Cardiac muscle cell (in vitro differentiated cells and primary cell): ENCODE measurements around the gene PPM1F. TPM values are rescaled to one million over a fixed set of nuclear protein-coding genes. Genes with fewer than 3 reads are reported as not detected.

Experiments
- DNase-seq, 2 donors: peaks; one replicate each; pipeline versions ENCODE4 v3.0.0 to v3.0.0-alpha.2; 2010 to 2017; ENCODE audit warnings: low read depth in 1 of 2, low spot score in 1 of 2
- H3K27ac ChIP-seq: fragments of 200-600 bp; sonication (generic); 2 replicates; pipeline ENCODE4 v1.5.1; 2016
- H3K27me3 ChIP-seq: fragments of 200-600 bp; sonication (generic); 2 replicates; pipeline ENCODE4 v1.6.0; 2016; ENCODE audit warnings: control low read depth
- H3K36me3 ChIP-seq: fragments of 200-600 bp; sonication (generic); 2 replicates; pipeline ENCODE4 v1.5.1; 2016; ENCODE audit warnings: control low read depth
- H3K4me1 ChIP-seq: fragments of 200-600 bp; sonication (generic); 2 replicates; pipeline ENCODE4 v1.8.1; 2017; ENCODE audit warnings: low read depth, mild to moderate bottlenecking, mixed run types
- H3K4me3 ChIP-seq: fragments of 200-600 bp; sonication (generic); 2 replicates; pipeline ENCODE4 v1.5.1; 2016; ENCODE audit warnings: mild to moderate bottlenecking
- H3K9me3 ChIP-seq: fragments of 200-600 bp; sonication (generic); 2 replicates; pipeline ENCODE4 v1.5.1; 2017; ENCODE audit warnings: low read depth, mild to moderate bottlenecking, control low read depth
- polyA plus RNA-seq: library from polyadenylated mRNA; unstranded; fragments of >200 nt; fragmentation: Nextera tagmentation; extraction: Ambion mirVana; gene quantifications from 2 replicates; pipeline ENCODE4 v1.2.1, GENCODE V29; 2016
- total RNA-seq: library from RNA; depleted of rRNA; stranded (reverse); fragments of >200 nt; gene quantifications from 2 replicates; pipeline ENCODE4 v1.2.3, GENCODE V29; 2016
- TF ChIP-seq, protein P1 (sequence below): IDR thresholded peaks from 2 replicates; pipeline ENCODE4 v1.5.1; 2012; ENCODE audit warnings: low read depth, mild to moderate bottlenecking, low read length

Gene PPM1F
- total and polyA plus RNA-seq, 2 experiments from 2014 or later = 24.4 to 49.8 TPM

DNA sequence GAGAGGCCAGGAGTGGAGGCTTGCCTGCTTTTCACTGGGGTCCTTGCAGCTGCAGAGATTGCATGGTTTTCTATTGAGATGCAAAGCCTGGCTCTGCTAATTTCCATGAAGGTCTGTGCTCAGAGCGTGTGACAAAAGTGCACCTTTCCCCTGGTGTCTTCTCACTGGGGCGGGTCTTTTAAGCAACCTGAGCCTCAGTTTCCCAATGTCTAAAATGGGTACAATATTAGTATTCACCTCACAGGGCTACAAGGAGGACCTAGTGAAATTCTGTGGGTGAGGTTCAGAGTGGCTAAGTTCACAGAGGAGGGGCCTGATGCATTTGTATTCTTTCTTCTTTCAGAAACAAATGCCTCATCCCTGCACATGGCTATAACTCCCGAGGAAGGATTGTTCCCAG, 20.3 kb downstream of the PPM1F start:
- Histone ChIP-seq H3K4me1 (no peaks in the 10 kb centered on the region), H3K27ac (no peak overlapping the region), H3K9me3 (no peaks in the 10 kb centered on the region), H3K36me3 (peaks cover 9% of the 10 kb centered on the region), H3K4me3 (no peak overlapping the region), H3K27me3 (no peaks in the 10 kb centered on the region)
- DNase-seq = no peak
- TF ChIP-seq, protein P1, sequence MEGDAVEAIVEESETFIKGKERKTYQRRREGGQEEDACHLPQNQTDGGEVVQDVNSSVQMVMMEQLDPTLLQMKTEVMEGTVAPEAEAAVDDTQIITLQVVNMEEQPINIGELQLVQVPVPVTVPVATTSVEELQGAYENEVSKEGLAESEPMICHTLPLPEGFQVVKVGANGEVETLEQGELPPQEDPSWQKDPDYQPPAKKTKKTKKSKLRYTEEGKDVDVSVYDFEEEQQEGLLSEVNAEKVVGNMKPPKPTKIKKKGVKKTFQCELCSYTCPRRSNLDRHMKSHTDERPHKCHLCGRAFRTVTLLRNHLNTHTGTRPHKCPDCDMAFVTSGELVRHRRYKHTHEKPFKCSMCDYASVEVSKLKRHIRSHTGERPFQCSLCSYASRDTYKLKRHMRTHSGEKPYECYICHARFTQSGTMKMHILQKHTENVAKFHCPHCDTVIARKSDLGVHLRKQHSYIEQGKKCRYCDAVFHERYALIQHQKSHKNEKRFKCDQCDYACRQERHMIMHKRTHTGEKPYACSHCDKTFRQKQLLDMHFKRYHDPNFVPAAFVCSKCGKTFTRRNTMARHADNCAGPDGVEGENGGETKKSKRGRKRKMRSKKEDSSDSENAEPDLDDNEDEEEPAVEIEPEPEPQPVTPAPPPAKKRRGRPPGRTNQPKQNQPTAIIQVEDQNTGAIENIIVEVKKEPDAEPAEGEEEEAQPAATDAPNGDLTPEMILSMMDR = no peak

GRCh38 chr22:21931056-21931455, 21.6 kb downstream of the PPM1F start:
- H3K9me3 ChIP-seq = no peaks in the 10 kb centered on the region
- TF ChIP-seq, protein P1 = no peak
- H3K4me1 ChIP-seq = no peaks in the 10 kb centered on the region
- H3K36me3 ChIP-seq = peaks cover 9% of the 10 kb centered on the region
- H3K4me3 ChIP-seq = no peak overlapping the region
- no peak overlapping the region for H3K27ac ChIP-seq
- H3K27me3 ChIP-seq = no peaks in the 10 kb centered on the region
- DNase-seq = no peak

DNA sequence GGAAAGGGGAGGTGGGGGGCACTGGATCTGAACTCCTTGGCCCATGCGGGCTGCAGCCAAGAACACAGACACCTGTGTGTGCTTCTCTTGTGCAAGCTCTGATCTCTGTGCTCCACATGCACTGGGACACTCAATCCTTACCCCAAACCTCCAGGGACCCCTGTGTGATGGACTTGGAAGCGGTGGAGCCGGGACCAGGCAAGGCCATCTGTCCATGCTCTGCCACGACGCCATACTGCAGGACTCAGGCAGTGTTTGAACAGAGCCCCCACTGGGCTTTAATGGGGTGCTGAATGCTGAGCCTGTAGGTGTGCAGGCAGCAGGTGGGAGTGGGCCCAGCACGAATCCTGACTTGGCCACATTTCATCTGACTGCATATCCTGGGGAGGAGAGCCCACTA, 23.4 kb downstream of the PPM1F start:
- H3K27ac ChIP-seq = no peak overlapping the region
- TF ChIP-seq, protein P1 = no peak
- no peaks in the 10 kb centered on the region for H3K9me3 ChIP-seq
- no peaks in the 10 kb centered on the region for H3K4me1 ChIP-seq
- H3K4me3 ChIP-seq = no peak overlapping the region
- no peak for DNase-seq
- H3K27me3 ChIP-seq = no peaks in the 10 kb centered on the region
- peaks cover 7% of the 10 kb centered on the region for H3K36me3 ChIP-seq

DNA sequence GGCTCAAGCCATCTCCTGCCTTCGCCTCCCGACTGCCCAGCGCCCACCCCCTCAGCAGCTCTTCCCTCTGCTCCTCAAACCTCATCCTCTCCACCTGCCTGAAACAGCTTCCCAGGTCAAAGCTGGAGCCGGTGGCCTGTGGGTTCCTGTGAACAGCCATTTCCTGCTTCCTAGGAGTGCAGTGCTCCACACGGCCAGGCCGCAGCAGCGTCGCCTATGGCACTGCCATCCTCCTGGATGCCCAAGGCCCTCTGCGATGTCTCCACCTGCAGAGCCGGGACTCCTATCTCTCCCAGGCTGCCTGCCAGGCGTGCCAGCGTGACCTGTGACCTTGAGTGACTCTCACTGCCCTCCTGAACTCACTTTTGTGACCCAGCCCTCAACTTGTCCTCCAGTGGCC, 24.6 kb downstream of the PPM1F start:
- H3K9me3 ChIP-seq = no peaks in the 10 kb centered on the region
- DNase-seq = no peak
- TF ChIP-seq, protein P1 = no peak
- H3K27ac ChIP-seq = no peak overlapping the region
- no peaks in the 10 kb centered on the region for H3K4me1 ChIP-seq
- no peaks in the 10 kb centered on the region for H3K27me3 ChIP-seq
- H3K36me3 ChIP-seq = peaks cover 6% of the 10 kb centered on the region
- no peak overlapping the region for H3K4me3 ChIP-seq

DNA sequence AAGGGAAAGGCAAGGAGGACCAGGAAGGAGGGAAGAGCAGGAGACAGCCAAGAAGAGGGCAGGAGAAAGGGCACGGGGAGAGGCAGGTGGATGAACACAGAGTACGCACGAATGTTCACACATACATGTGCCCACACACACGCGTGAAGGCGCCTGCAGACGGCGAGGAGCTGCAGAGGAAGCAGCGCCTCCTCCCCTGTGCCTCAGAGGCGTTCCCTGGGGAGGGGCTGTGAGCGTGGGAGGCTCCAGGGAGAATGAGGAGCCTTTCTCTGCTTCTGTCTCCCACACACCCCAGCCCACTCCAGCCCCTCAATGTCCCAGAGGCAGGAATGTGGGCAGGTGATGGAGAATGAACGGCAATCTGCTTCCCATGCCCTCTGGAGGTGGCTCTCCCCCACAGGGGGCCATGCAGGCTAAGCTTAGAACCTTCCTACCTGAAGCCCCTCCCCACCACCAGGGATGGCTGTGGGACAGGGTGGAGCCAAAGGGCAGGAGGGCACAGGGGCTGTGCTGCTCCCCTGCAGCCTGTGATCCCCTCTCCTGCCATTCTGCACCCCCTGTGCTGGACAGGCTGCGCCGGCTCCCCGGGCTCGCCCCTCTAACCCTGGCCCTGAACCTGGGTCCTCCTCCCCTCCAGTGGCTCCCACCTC, 25.3 kb downstream of the PPM1F start:
- H3K4me3 ChIP-seq = no peak overlapping the region
- H3K27ac ChIP-seq = no peak overlapping the region
- no peak for DNase-seq
- peaks cover under 1% of the 10 kb centered on the region for H3K36me3 ChIP-seq
- TF ChIP-seq, protein P1 = no peak
- H3K9me3 ChIP-seq = no peaks in the 10 kb centered on the region
- H3K27me3 ChIP-seq = no peaks in the 10 kb centered on the region
- no peaks in the 10 kb centered on the region for H3K4me1 ChIP-seq

DNA sequence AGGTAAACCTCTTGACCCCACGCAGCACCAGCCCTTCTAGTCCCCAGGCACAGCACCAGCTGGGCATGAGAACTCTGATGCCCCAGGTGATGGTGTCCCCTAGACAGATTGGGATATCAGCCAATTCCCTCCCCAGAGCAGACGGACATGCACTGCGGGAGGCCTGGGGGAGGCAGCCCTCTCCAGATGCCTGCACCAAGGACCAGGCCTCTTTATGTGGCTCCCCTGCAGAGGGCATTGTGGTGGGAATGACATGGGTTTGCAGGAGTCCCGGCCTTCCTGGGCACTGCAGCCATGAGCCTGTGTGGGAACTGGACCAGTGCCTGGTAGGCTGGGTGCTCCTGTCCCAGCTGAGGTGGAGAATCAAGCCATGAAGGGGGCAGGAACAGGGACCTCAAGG, 25.9 kb downstream of the PPM1F start:
- no peak overlapping the region for H3K4me3 ChIP-seq
- no peaks in the 10 kb centered on the region for H3K27me3 ChIP-seq
- no peak overlapping the region for H3K27ac ChIP-seq
- no peaks in the 10 kb centered on the region for H3K36me3 ChIP-seq
- H3K9me3 ChIP-seq = no peaks in the 10 kb centered on the region
- TF ChIP-seq, protein P1 = no peak
- H3K4me1 ChIP-seq = no peaks in the 10 kb centered on the region
- DNase-seq = no peak
